ENCODE data around the gene GNB1L. TPM values are rescaled to one million over a fixed set of nuclear protein-coding genes. Genes with fewer than 3 reads are reported as not detected.

Gene GNB1L, protein sequence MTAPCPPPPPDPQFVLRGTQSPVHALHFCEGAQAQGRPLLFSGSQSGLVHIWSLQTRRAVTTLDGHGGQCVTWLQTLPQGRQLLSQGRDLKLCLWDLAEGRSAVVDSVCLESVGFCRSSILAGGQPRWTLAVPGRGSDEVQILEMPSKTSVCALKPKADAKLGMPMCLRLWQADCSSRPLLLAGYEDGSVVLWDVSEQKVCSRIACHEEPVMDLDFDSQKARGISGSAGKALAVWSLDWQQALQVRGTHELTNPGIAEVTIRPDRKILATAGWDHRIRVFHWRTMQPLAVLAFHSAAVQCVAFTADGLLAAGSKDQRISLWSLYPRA
- total RNA-seq = 5.4 and 5.5 TPM in 2 replicates

DNA sequence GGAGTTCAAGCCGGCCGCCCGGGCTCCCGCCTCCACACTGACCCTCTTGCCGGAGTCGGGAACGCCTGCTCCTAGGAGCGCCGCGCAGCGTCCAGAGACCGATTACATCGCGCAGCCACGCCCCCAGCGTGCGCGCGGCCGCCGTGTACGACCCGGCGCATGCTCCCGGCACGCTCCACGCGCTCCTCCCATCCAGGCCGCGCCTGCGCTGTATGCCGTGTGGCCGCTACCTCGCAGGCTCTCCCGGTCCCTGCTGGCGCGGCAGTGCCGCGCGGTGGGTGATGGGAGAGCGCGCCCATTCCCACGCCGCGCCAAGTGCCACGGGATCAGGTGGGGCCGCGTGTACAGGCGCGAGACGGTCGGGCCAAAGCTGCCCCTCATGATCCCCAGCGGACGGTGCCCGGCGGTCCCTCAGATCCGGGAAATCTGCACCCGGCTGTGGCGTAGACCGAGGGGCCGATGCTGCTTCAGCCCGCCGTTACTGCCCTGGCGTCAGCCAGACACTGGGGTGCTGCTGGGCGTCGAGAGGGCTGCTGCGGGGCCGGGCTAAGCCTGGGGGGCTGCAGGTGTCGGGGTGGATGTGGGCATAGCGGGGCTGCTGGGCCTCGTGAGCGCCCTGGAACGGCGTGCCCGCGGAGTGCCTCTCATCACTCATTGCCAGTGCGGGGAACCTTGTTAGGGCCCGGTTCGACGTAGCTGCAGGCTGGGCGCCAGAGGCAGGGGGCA is at the start of gene GNB1L, which contains the start of gene RTL10:
GNB1L (minus strand) TSS at position 97 of the 726 bp plus-strand sequence. CDS start 33,519 bp downstream, outside the sequence.
RTL10 (minus strand) TSS at position 97 of the 726 bp plus-strand sequence. CDS start 2,613 bp downstream, outside the sequence.
- DNase-seq (ENCODE audit: low read depth in 2 of 2) = peak; percentile 88 to 98

- no peak for DNase-seq (ENCODE audit: low read depth in 2 of 2)
Observed at GRCh38 chr22:19904174-19904856, 49.6 kb upstream of the GNB1L start.

- DNase-seq (ENCODE audit: low read depth in 2 of 2) = no peak
Observed at GRCh38 chr22:19903513-19903912, 48.8 kb upstream of the GNB1L start.

GRCh38 chr22:19903031-19903430 is 48.4 kb upstream of the GNB1L start:
- no peak for DNase-seq (ENCODE audit: low read depth in 2 of 2)

DNA sequence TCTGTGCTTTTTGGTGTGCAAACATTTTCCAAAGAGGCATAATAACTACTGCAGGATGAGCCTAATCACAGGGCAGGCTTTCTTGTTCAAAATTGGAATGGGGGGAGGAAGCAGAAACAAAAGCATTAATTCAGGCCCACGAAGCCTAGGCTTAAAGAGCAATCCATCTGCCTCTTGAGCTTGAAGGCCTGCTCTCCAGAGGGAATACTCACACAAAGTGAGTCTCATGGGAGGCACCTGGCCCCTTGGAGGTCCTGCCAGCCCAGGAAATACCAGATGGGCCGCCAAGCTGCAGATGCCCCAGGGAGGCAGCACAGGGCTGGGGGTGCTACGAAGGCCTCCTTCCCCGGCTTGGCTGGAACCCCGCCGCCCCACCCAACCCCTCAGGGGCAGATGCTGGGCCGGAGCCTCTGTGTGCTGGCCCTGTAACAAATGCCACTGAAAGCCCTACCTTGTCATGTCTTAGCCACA is 47.6 kb upstream of the GNB1L start:
- DNase-seq (ENCODE audit: low read depth in 2 of 2) = no peak

GRCh38 chr22:19901577-19902244 is 47.0 kb upstream of the GNB1L start:
- no peak for DNase-seq (ENCODE audit: low read depth in 2 of 2)

GRCh38 chr22:19900707-19901436 is 46.2 kb upstream of the GNB1L start:
- no peak for DNase-seq (ENCODE audit: low read depth in 2 of 2)

GRCh38 chr22:19898831-19899567 is 44.3 kb upstream of the GNB1L start:
- DNase-seq (ENCODE audit: low read depth in 2 of 2) = no peak

- DNase-seq (ENCODE audit: low read depth in 2 of 2) = no peak
Observed at GRCh38 chr22:19898145-19898544, 43.5 kb upstream of the GNB1L start.

DNA sequence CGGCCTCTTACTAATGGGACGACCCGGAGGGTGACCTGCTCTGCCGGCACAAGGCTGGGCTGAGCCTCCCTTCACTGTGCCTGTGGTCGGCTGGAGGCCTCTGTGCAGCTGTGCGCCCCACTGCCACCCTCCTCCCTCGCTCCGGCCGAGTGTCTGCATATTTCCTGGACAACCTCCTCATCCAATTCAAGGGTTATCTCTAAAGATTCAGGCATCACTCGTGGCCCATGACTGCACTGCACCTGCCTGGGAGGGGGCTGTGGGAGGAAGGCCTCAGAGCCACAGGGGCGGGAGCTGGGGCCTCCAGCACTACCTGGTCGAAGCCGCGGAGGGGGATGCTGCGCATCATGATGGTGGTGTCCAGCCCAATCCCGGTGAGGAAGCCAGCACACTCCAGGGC is 43.1 kb upstream of the GNB1L start:
- DNase-seq (ENCODE audit: low read depth in 2 of 2) = no peak

GRCh38 chr22:19896665-19897355 is 42.1 kb upstream of the GNB1L start:
- no peak for DNase-seq (ENCODE audit: low read depth in 2 of 2)

DNA sequence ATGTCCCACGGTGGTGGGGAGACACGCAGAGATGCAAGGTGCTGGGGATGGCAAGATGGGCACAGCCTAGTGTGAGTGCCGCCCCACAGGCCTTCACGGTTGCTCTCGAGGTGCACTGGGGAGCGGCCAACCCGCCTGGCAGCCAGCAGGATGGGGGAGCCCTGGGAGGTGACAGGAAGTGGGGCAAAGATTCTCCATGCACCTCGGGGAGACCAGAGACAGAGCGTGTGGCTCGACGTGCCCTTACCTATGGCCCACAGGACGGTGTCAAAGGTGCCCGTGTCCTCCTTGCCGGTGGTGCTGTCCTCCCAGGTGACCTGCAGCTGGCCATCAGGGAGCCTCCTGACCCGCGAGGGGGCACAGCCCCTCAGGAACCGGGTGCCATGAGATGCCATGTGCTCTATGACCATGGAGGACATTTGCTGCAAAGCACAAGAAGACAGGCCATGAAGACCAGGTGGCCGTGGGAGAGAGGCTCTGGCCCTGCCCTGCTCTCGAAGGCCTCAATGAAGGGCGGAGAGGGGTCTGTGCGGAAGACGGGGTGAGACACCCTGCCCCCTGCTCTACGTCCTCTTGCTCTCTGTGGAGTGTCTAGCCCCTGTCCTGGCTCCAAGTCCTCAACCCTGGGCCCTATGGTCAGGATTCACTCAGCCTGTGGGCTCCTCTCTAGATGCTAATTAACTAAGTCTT is 40.6 kb upstream of the GNB1L start:
- no peak for DNase-seq (ENCODE audit: low read depth in 2 of 2)

DNA sequence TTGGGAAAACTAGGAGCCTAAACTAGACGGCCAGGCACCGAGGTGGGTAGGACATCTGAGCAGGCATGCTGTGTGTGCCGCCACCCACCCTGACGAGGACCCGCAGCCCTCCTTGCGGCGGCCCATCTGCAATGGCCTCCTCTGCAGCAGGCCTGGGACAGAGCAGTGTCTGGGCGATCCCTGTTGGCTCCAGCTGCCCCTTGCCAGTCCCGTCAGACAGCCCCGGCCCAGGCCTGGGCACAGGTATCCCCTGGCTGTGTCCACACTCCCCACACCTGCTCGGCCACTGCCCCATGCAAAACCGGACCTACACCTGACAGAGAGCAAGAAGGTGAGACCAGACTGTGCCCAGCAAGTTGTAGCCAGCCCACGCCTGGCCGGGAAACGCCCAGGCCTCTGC is 38.7 kb upstream of the GNB1L start:
- DNase-seq (ENCODE audit: low read depth in 2 of 2) = no peak

- peak in 1 of 2 donors; percentile 44 for DNase-seq (ENCODE audit: low read depth in 2 of 2)
Observed at GRCh38 chr22:19892925-19893324, 38.3 kb upstream of the GNB1L start.

GRCh38 chr22:19892257-19892879 is 37.7 kb upstream of the GNB1L start:
- peak; percentile 62 to 86 for DNase-seq (ENCODE audit: low read depth in 2 of 2)

DNA sequence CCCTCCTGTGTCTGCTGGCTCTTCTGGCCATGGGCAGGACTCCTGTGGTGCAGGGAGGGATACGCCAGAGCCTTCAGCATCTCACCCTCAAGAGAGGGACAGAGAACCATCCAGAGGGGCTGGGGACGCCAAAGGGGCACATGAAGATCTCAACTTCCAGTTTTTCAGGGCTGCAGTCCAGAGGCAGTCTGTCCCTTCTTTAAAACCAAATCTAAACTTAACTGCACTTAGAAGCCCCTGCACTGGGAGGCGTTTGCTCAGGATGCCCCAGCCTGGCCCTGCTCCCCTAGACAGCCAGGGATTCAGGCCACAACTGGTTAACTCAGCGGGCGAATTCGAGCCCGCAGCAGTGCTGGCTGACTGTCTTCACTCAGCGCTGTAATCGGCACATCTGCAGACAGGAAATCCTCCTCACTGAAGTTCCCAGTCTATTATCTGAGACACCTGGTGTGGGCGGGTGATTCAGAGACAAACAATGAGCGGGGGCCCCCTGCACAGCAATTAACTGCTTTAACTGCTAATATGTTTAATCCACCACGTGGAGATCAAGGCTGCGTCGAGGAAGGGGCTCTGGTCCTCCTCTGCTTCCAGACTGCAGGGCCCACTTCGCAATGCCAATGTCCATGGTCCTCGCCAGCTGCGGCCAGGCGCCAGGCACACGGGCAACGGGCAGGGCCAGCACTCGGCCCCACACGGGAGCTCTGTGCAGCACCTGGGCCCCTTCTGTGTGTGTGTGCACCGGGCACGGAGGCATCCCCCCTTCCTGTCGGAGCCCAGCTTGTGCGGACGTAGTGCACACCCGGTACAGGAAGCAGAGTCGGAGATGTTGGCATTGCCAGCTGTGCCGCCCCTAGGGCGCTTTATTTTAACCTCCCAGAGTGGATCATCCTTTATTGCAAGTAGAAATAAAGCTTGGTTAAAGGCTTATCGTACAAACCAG is 36.9 kb upstream of the GNB1L start:
- peak; percentile 75 to 96 for DNase-seq (ENCODE audit: low read depth in 2 of 2)
